ENCODE data around the gene PLCXD1. TPM values are rescaled to one million over a fixed set of nuclear protein-coding genes. Genes with fewer than 3 reads are reported as not detected.

The PLCXD1 gene
- total and polyA plus RNA-seq, 9 of the 15 experiments (the other 6 are each of a cell fraction or from before 2014, with no cell fraction given), result 6.0 to 60.2 (median 39.5) TPM

DNA sequence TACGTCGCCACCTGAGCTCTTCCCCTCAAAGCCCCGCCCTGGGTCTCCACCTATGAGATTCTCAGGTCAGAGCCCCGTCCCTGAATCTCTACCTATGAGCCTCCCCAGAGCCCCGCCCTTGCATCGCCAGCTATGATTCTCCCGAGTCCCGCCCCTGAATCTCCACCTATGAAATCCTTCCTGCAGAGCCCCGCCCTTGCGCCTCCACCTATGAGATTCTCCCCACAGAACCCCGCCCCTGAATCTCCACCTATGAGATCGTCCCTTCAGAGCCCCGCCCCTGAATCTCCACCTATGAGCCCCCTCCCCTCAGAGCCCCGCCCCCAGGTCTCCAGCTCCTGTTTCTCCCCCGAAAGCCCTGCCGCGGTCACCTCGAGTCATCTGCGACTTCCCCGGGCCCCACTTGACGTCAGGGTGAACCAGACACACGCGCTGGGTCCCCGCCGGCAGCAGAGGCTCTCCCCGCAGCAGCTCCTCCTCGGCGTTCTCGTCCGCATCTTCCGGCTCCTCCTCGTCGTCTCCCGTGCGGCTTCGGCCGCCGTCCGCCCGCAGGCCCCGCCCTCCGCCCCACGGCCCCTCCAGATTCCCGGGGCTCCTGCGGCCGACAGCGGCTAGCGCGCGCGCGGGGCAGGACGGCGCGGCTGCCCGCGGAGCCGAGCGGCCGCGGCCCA lies 37.0 kb downstream of the PLCXD1 start (continued):
- TF ChIP-seq, protein P1, sequence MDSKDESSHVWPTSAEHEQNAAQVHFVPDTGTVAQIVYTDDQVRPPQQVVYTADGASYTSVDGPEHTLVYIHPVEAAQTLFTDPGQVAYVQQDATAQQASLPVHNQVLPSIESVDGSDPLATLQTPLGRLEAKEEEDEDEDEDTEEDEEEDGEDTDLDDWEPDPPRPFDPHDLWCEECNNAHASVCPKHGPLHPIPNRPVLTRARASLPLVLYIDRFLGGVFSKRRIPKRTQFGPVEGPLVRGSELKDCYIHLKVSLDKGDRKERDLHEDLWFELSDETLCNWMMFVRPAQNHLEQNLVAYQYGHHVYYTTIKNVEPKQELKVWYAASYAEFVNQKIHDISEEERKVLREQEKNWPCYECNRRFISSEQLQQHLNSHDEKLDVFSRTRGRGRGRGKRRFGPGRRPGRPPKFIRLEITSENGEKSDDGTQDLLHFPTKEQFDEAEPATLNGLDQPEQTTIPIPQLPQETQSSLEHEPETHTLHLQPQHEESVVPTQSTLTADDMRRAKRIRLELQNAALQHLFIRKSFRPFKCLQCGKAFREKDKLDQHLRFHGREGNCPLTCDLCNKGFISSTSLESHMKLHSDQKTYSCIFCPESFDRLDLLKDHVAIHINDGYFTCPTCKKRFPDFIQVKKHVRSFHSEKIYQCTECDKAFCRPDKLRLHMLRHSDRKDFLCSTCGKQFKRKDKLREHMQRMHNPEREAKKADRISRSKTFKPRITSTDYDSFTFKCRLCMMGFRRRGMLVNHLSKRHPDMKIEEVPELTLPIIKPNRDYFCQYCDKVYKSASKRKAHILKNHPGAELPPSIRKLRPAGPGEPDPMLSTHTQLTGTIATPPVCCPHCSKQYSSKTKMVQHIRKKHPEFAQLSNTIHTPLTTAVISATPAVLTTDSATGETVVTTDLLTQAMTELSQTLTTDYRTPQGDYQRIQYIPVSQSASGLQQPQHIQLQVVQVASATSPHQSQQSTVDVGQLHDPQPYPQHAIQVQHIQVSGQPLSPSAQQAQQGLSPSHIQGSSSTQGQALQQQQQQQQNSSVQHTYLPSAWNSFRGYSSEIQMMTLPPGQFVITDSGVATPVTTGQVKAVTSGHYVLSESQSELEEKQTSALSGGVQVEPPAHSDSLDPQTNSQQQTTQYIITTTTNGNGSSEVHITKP (IDR thresholded peaks at IDR 0.05; ENCODE audit: partially characterized antibody), result no peak
- no peak for TF ChIP-seq STAG1 (CRISPR knock-in tag; IDR thresholded peaks at IDR 0.05; ENCODE audit: borderline replicate concordance)
- no peak for TF ChIP-seq FUS (optimal IDR thresholded peaks at IDR 0.05; ENCODE audit: low read depth, low read length)
- TF ChIP-seq, protein P2, sequence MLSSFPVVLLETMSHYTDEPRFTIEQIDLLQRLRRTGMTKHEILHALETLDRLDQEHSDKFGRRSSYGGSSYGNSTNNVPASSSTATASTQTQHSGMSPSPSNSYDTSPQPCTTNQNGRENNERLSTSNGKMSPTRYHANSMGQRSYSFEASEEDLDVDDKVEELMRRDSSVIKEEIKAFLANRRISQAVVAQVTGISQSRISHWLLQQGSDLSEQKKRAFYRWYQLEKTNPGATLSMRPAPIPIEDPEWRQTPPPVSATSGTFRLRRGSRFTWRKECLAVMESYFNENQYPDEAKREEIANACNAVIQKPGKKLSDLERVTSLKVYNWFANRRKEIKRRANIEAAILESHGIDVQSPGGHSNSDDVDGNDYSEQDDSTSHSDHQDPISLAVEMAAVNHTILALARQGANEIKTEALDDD (IDR thresholded peaks at IDR 0.05), result no peak
- no peak for TF ChIP-seq CEBPB (tag; IDR thresholded peaks at IDR 0.05)
- peak; percentile 59; the same call in 1 of the 2 replicates for TF ChIP-seq PHF8 (IDR thresholded peaks at IDR 0.05; ENCODE audit: borderline replicate concordance, low read length)
- no peak for TF ChIP-seq ESRRA (IDR thresholded peaks at IDR 0.05; ENCODE audit: borderline replicate concordance, low read depth)
- TF ChIP-seq HLTF (IDR thresholded peaks at IDR 0.05), result no peak
- peak; percentile 31 for TF ChIP-seq RBBP5 (IDR thresholded peaks at IDR 0.05; ENCODE audit: borderline replicate concordance, insufficient read depth, low read length, poor library complexity, severe bottlenecking)
- TF ChIP-seq, protein P3, sequence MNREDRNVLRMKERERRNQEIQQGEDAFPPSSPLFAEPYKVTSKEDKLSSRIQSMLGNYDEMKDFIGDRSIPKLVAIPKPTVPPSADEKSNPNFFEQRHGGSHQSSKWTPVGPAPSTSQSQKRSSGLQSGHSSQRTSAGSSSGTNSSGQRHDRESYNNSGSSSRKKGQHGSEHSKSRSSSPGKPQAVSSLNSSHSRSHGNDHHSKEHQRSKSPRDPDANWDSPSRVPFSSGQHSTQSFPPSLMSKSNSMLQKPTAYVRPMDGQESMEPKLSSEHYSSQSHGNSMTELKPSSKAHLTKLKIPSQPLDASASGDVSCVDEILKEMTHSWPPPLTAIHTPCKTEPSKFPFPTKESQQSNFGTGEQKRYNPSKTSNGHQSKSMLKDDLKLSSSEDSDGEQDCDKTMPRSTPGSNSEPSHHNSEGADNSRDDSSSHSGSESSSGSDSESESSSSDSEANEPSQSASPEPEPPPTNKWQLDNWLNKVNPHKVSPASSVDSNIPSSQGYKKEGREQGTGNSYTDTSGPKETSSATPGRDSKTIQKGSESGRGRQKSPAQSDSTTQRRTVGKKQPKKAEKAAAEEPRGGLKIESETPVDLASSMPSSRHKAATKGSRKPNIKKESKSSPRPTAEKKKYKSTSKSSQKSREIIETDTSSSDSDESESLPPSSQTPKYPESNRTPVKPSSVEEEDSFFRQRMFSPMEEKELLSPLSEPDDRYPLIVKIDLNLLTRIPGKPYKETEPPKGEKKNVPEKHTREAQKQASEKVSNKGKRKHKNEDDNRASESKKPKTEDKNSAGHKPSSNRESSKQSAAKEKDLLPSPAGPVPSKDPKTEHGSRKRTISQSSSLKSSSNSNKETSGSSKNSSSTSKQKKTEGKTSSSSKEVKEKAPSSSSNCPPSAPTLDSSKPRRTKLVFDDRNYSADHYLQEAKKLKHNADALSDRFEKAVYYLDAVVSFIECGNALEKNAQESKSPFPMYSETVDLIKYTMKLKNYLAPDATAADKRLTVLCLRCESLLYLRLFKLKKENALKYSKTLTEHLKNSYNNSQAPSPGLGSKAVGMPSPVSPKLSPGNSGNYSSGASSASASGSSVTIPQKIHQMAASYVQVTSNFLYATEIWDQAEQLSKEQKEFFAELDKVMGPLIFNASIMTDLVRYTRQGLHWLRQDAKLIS (CRISPR knock-in tag; IDR thresholded peaks at IDR 0.05), result 0 out of 2 replicates have a peak, but pooled peaks have one; percentile 37
- TF ChIP-seq HNRNPK (IDR thresholded peaks at IDR 0.05; ENCODE audit: low read depth, low read length, poor library complexity, severe bottlenecking), result no peak
- TF ChIP-seq TAF1 (IDR thresholded peaks at IDR 0.05; ENCODE audit: control insufficient read depth, extremely low read depth, insufficient read depth, low read length, severe bottlenecking), result peak; percentile 50
- TF ChIP-seq, protein P4, sequence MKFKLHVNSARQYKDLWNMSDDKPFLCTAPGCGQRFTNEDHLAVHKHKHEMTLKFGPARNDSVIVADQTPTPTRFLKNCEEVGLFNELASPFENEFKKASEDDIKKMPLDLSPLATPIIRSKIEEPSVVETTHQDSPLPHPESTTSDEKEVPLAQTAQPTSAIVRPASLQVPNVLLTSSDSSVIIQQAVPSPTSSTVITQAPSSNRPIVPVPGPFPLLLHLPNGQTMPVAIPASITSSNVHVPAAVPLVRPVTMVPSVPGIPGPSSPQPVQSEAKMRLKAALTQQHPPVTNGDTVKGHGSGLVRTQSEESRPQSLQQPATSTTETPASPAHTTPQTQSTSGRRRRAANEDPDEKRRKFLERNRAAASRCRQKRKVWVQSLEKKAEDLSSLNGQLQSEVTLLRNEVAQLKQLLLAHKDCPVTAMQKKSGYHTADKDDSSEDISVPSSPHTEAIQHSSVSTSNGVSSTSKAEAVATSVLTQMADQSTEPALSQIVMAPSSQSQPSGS (CRISPR knock-in tag; IDR thresholded peaks at IDR 0.05), result no peak
- TF ChIP-seq POLR2AphosphoS5 (IDR thresholded peaks at IDR 0.05; ENCODE audit: control insufficient read depth, insufficient read depth, low read depth, low read length), result peak; percentile 61; the same call in 1 of the 2 replicates
- TF ChIP-seq SAP30 (IDR thresholded peaks at IDR 0.05; ENCODE audit: borderline replicate concordance, insufficient read depth, low read depth, low read length, poor library complexity, severe bottlenecking), result peak; percentile 50
- peak; percentile 68 for TF ChIP-seq SP2 (IDR thresholded peaks at IDR 0.05; ENCODE audit: extremely low read depth, low read depth, low read length, poor library complexity, severe bottlenecking)
